Stimulated activated CD4-positive, alpha-beta T cell treated with anti-CD3 and anti-CD28 coated beads, Interleukin-4, amount 100 ng/mL, for 1 hour (primary cell): ENCODE data around the gene KRTAP5-8.
"Not testable (repeated sequence)": the region's sequence is repeated elsewhere in the genome, so short reads cannot be mapped to it uniquely, and the experiment has no call there.

ENCODE experiments used
- DNase-seq: peaks from one replicate; pipeline ENCODE4 v3.0.0-alpha.2; 2020

Gene KRTAP5-8

GRCh38 chr11:71544525-71545214 lies 6.8 kb downstream of the KRTAP5-8 start:
- DNase-seq: no peak

- DNase-seq: no peak
These were observed 7.7 kb downstream of the KRTAP5-8 start for GRCh38 chr11:71545405-71545966.

GRCh38 chr11:71548120-71548519 lies 10.3 kb downstream of the KRTAP5-8 start, which contains the start of gene KRTAP5-9:
Gene KRTAP5-9, plus strand, starts transcription at chr11:71548420. Its CDS starts 238 bp downstream, at chr11:71548658.
- DNase-seq: no peak

GRCh38 chr11:71548716-71549151 lies 10.9 kb downstream of the KRTAP5-8 start:
- DNase-seq: no peak

- no peak for DNase-seq
These were observed 13.9 kb downstream of the KRTAP5-8 start for GRCh38 chr11:71551711-71552110.

GRCh38 chr11:71554996-71555395 lies 17.2 kb downstream of the KRTAP5-8 start:
- no peak for DNase-seq

GRCh38 chr11:71555508-71555907 lies 17.7 kb downstream of the KRTAP5-8 start:
- no peak for DNase-seq

GRCh38 chr11:71556018-71556417 lies 18.2 kb downstream of the KRTAP5-8 start:
- no peak for DNase-seq

- no peak for DNase-seq
These were observed 19.4 kb downstream of the KRTAP5-8 start for GRCh38 chr11:71557257-71557656.

- DNase-seq: no peak
These were observed 21.2 kb downstream of the KRTAP5-8 start for GRCh38 chr11:71558996-71559395.

- no peak for DNase-seq
These were observed 24.3 kb downstream of the KRTAP5-8 start for GRCh38 chr11:71562120-71562519.

- peak; percentile 10 for DNase-seq
These were observed 25.6 kb downstream of the KRTAP5-8 start for GRCh38 chr11:71563406-71563805.

- no peak for DNase-seq
These were observed 26.6 kb downstream of the KRTAP5-8 start for GRCh38 chr11:71564430-71564829.

- no peak for DNase-seq
These were observed 27.4 kb downstream of the KRTAP5-8 start, which contains the start of gene KRTAP5-10 for GRCh38 chr11:71565263-71565662. Gene KRTAP5-10, plus strand, starts transcription at chr11:71565563. Its CDS starts 25 bp downstream, at chr11:71565588.

GRCh38 chr11:71566081-71566620 lies 28.3 kb downstream of the KRTAP5-8 start:
- DNase-seq: no peak

GRCh38 chr11:71566626-71567599 lies 29.1 kb downstream of the KRTAP5-8 start:
- DNase-seq: not testable (repeated sequence)

- DNase-seq: not testable (repeated sequence)
These were observed 29.8 kb downstream of the KRTAP5-8 start for GRCh38 chr11:71567633-71568032.

GRCh38 chr11:71568704-71569349 lies 31.0 kb downstream of the KRTAP5-8 start:
- DNase-seq: no peak

- not testable (repeated sequence) for DNase-seq
These were observed 33.5 kb downstream of the KRTAP5-8 start for GRCh38 chr11:71571101-71571850.

GRCh38 chr11:71572811-71573210 lies 35.0 kb downstream of the KRTAP5-8 start:
- no peak for DNase-seq

GRCh38 chr11:71574418-71574817 lies 36.6 kb downstream of the KRTAP5-8 start:
- DNase-seq: no peak
